Measurements from ENCODE around the gene MTHFR. TPM values are rescaled to one million over a fixed set of nuclear protein-coding genes. Genes with fewer than 3 reads are reported as not detected.

The MTHFR gene
- total and polyA plus RNA-seq, 2 of the 4 experiments (the other 2 are of a cell fraction): 7.3 to 7.4 TPM

DNA sequence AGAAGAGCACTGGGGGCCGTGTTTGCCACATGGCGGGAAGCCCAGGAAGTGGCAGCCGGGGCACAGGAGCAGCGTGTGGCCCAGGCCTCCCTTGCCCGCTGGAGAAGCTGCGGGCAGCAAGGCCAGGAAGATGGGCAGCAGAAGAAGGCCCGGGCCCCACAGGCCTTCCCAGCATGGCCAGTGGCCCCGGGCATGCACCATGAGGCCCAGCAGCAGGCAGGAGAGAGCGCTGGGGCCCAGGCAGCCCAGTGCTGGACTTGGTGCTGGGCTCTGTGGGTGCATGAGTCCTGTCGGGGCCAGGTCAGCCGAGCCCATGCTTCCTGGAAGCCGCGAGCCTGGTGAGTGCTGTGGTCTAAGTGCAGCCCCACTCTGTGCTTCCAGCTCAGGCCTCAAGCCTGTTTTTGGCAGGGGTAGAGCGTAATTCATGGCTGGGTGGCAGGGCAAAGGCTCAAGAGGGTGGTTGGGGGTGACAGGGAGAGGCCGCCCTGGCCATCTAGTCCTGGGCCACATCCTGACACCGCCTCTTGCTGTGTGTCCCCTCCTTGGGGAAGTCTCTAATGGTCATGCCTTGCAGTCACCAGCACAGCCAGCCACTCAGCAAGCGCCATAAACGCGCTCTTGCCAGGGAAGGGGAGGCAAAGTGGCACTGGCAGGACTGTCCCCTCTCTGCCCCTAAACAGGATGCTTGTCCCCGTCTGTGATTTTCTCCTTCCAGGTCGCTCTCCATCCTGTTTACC is 21.3 kb downstream of the MTHFR start:
- WGBS, 2 experiments (ENCODE audit: extremely low coverage in 2 of 2, insufficient read length in 1 of 2): 85% methylated on average over 14 of the region's 21 CpGs; no CpG with 5 or more reads in 1 of the 2 experiments
- Histone ChIP-seq H4K91ac (ENCODE audit: insufficient read depth, low read depth, low read length) (peak overlapping the region; percentile 13; the same call in 1 of the 2 replicates), H2BK120ac (ENCODE audit: low read depth, low read length) (no peak overlapping the region), H3K4me3 (ENCODE audit: insufficient read depth, low read depth, low read length) (no peak overlapping the region), H3K36me3 (ENCODE audit: control insufficient read depth, insufficient read depth, low read length) (no peaks in the 10 kb centered on the region; the same call in 1 of the 2 replicates), H3K4ac (ENCODE audit: low read depth, low read length) (peak overlapping the region; percentile 19; the same call in 1 of the 2 replicates), H3K9me3 (ENCODE audit: control insufficient read depth, insufficient read depth, low read length) (no peaks in the 10 kb centered on the region), H4K5ac (ENCODE audit: low read depth, low read length) (peak overlapping the region; percentile 80; the same call in 1 of the 2 replicates), H3K9ac (ENCODE audit: low read depth, low read length) (peak overlapping the region; percentile 13; the same call in 1 of the 2 replicates), H3K4me1 (ENCODE audit: control insufficient read depth, insufficient read depth, low read length) (peaks cover 16% of the 10 kb centered on the region), H3K14ac (replicated peaks; ENCODE audit: low read depth, low read length) (no peak overlapping the region), H2AFZ (replicated peaks; ENCODE audit: low read length, poor library complexity) (peak overlapping the region; percentile 92), H3K27ac (ENCODE audit: insufficient read depth, low read length) (no peak overlapping the region), H4K20me1 (ENCODE audit: insufficient read depth, low read length) (no peaks in the 10 kb centered on the region), H3K4me2 (ENCODE audit: low read depth, low read length) (peak overlapping the region; percentile 36; the same call in 1 of the 2 replicates), H3K79me1 (ENCODE audit: low read depth in 1 of 2, low read length in 2 of 2) (peaks cover 0 to 4% of the 10 kb centered on the region in 2 experiments; a peak in 1 of 4 replicates), H3K23ac (ENCODE audit: low read depth, low read length) (no peak overlapping the region), H3K9me1 (ENCODE audit: insufficient read depth, low read length) (peaks cover 11% of the 10 kb centered on the region), H2AK9ac (replicated peaks; ENCODE audit: low read depth, low read length, poor library complexity) (peak overlapping the region; percentile 87), H3K27me3 (ENCODE audit: control insufficient read depth, insufficient read depth, low read length) (no peaks in the 10 kb centered on the region; the same call in 1 of the 2 replicates), H2BK15ac (ENCODE audit: low read depth, low read length) (no peak overlapping the region), H2AK5ac (ENCODE audit: low read depth, low read length) (peak overlapping the region; percentile 82; the same call in 1 of the 2 replicates), H3K56ac (ENCODE audit: extremely low read depth, insufficient read depth, low read length) (no peak overlapping the region), H2BK20ac (ENCODE audit: low read depth, low read length) (no peak overlapping the region), H2BK5ac (ENCODE audit: low read depth, low read length, poor library complexity, severe bottlenecking) (no peak overlapping the region), H4K8ac (ENCODE audit: low read depth in 2 of 2, low read length in 2 of 2) (peak overlapping the region in 1 of 2 experiments; percentile 84; a peak in 2 of 4 replicates), H3K18ac (ENCODE audit: low read depth, low read length) (peak overlapping the region; percentile 30; the same call in 1 of the 2 replicates)
- TF ChIP-seq MAZ (IDR thresholded peaks at IDR 0.05; ENCODE audit: borderline replicate concordance, low read depth, low read length) (no peak), RAD21 (IDR thresholded peaks at IDR 0.05; ENCODE audit: low read length) (no peak), SMC3 (IDR thresholded peaks at IDR 0.05; ENCODE audit: low read depth, low read length) (no peak), RCOR1 (IDR thresholded peaks at IDR 0.05; ENCODE audit: insufficient replicate concordance, low read length) (no peak), CEBPB (IDR thresholded peaks at IDR 0.05; ENCODE audit: low read depth, low read length) (no peak), POLR2A (IDR thresholded peaks at IDR 0.05; ENCODE audit: low read depth, low read length) (no peak), FOS (IDR thresholded peaks at IDR 0.05; ENCODE audit: low read depth, low read length) (no peak)
- TF ChIP-seq, protein P1, sequence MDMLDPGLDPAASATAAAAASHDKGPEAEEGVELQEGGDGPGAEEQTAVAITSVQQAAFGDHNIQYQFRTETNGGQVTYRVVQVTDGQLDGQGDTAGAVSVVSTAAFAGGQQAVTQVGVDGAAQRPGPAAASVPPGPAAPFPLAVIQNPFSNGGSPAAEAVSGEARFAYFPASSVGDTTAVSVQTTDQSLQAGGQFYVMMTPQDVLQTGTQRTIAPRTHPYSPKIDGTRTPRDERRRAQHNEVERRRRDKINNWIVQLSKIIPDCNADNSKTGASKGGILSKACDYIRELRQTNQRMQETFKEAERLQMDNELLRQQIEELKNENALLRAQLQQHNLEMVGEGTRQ (IDR thresholded peaks at IDR 0.05; ENCODE audit: low read depth, low read length): no peak
- TF ChIP-seq, protein P2, sequence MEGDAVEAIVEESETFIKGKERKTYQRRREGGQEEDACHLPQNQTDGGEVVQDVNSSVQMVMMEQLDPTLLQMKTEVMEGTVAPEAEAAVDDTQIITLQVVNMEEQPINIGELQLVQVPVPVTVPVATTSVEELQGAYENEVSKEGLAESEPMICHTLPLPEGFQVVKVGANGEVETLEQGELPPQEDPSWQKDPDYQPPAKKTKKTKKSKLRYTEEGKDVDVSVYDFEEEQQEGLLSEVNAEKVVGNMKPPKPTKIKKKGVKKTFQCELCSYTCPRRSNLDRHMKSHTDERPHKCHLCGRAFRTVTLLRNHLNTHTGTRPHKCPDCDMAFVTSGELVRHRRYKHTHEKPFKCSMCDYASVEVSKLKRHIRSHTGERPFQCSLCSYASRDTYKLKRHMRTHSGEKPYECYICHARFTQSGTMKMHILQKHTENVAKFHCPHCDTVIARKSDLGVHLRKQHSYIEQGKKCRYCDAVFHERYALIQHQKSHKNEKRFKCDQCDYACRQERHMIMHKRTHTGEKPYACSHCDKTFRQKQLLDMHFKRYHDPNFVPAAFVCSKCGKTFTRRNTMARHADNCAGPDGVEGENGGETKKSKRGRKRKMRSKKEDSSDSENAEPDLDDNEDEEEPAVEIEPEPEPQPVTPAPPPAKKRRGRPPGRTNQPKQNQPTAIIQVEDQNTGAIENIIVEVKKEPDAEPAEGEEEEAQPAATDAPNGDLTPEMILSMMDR (conservative IDR thresholded peaks at IDR 0.05; ENCODE audit: low read depth, low read length): no peak
- DNase-seq: no peak
- POLR2A ChIA-PET (ENCODE audit: unreplicated experiment): no interaction called here
- CTCF ChIA-PET: interaction anchor here (0.6 to 1.5 kb wide), 4 partner anchors 8 to 22 kb away, joined by 3 to 5 read pairs (median 4); no protein-coding TSS in a partner anchor
- in situ Hi-C loops (cut with MboI; ENCODE audit: low sequenced_read_pairs) (no loop called here), dilution Hi-C loops (cut with HindIII; ENCODE audit: low sequenced_read_pairs, unreplicated experiment) (no loop called here), intact Hi-C loops (cut with micrococcal nuclease) (no loop called here)
- no peak for ATAC-seq (ENCODE audit: low read depth)
- no TSS peak for BruUV-seq (replicated peaks)
